ENCODE results near the gene CRTAP.
"Not testable (repeated sequence)": the region's sequence is repeated elsewhere in the genome, so short reads cannot be mapped to it uniquely, and the experiment has no call there.

CRTAP gene

DNA sequence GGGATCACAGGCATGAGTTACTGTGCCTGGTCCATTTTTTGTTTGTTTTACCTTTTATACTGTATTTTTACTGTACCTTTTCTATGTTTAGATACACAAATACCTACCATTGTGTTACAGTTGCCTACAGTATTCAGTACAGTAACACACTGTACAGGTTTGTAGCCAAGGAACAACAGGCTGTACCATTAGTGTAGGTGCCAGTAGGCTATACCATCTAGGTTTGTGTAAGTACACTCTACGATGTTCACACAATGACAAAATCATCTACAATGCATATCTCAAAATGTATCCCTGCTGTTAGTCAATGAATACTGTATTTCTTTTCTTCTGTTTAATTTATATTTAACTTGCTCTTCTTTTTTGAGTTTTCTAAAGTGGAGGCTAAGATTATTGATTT lies 67.8 kb downstream of the CRTAP start:
- DNase-seq = not testable (repeated sequence)

DNA sequence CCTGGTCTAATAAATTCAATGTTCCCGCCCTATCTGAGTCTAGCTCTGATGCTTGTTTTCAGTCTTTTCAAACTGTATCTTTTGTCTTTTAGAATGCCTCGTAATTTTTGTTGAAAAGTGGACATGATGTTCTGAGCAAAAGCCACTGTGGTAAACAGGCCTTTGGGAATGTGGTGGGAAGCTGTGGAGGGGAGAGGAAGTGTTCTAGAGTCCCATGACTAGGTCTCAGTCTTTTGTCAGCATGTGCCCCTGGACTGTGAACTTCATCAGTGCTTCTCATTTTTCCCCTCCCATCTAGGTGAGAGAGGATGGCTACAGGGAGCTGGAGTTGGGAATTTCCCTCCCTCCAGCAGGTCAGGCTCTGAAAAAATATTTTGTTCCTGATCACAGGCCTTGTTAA lies 71.0 kb downstream of the CRTAP start:
- no peak for DNase-seq

DNA sequence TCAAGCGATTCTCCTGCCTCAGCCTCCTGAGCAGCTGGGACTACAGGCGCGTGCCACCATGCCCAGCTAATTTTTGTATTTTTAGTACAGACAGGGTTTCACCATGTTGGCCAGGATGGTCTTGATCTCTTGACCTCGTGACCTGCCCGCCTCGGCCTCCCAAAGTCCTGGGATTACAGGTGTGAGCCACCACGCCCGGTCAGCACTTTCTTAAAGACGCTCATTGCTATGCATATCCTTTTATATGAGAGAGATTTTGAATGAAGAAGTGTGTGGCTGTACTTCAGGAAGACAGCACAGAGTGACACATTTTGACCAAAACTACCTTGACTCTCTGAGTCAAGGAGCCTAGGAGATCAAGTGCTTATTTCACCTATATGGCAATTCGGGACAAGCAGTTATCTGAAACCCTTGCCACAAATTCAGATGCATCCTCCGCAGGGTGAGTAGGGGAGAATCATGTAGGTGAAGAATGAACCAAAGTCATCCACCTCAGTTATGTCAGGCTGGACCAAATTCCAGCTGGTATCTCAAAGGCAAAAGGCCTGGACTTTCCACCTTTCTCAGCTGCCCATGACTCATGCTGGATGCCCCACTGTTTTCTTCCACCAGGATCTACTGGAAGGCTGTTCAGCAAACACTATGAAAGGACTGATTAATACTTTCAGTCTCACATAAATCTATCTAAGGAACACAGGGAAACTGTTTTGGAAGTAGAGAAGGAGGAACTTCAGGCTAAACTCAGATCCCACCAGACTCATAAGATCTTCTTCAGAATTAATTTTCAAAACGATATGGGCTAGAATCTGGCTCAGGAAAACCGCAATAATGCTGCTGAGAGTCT lies 72.9 kb downstream of the CRTAP start:
- no peak for DNase-seq

DNA sequence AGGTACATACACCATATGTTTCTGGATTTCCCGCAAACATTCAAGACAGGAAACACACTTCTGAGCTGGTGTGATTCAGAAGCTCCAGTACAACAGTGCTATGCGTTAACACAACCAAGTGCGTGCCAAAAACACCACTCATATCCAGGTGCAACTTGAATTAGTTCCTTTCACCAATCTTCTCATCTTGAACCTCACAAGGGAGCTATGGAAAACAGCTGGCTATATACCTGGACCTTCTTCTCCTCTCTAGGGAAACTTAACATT lies 73.5 kb downstream of the CRTAP start:
- DNase-seq = no peak

DNA sequence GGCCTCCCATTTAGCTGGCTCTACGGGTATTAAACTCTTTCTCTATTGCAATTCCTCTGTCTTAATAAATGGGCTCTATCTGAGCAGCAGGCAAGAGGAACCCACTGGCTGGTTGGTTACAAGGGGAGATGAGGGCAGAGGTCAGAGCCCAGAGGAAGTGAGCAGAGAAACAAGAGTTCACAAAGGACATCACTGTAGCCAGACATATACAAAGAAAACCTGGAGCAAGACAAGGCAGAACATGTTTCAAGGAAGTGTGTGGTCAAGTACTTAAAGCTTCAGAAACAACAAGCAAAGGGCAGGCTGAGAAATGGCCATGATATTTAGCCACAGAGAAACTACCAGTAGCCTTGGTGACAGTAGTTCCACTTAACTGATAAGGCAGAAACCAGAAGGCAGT lies 80.5 kb downstream of the CRTAP start:
- no peak for DNase-seq

DNA sequence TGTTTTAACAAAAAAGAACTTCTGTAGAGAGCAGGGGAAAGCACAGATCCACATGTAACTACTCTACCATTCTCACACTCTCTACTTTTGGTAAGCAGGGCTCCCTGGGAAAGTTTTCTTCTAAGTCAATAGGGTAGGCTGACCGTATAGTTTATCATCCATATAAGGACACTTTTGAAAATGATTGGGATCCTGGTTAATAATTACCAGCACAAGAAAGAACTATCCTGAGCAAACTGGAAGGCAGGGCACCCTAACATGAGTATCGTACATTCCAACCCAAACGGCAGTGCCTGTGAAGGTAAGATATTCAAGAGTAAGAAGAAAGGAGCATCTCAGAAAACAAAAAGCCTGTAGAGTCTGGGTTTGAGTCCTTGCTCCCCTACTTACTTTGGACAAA lies 82.7 kb downstream of the CRTAP start:
- DNase-seq = no peak
